ENCODE data around the gene C2.

The C2 gene

DNA sequence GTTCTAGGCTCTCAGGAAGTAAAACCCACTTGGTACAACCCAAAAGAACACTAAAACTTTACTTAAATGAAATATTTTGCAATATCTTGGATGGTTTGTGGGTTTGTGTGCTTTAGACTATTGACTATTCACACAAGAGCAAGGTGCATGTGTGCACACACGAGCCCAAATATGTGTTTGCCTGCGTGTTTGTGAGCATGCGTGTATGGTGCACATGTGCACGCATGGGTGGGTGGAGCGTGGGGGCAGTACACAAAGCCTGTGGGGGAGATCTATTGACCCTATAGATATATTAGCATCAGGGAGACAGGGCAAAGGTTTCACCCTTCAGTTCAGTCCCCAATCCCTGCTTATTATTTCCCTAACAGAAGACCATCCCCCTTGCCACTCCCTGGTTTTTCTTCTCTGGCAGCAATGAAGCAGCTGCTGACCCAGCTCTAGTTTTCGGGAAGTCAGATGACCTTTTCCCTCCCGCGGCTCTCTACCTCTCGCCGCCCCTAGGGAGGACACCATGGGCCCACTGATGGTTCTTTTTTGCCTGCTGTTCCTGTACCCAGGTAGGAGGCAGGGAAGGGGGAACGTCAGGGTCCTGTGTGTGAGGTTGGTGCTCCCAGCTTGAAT lies at the start of gene C2:
TSS of gene C2 (plus strand) at position 476 of the 621 bp plus-strand sequence. CDS start at position 512, 36 bp downstream.
- no peak for DNase-seq (ENCODE audit: low read depth, low spot score)
- H3K27ac ChIP-seq = no peak within 1 kb of the TSS

DNA sequence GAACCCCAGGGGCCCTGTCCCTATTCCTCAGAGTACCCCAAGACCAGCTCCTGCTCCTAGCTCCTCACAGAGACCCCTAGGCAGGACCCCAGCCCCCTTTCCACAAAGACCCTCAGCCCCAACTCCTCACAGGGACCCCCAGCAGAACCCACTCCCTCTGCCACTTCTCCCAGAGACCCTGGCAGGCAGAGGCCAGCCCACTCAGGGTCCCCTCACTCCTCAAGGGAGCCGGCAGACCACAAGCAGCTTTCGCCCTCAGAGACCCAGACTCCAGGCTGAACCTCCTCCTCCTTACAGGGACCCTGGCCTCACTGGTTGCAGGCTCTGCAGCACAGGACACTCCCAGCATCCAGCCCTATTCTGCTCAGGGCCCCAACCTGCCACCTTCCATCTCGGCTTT lies 49.3 kb upstream of the C2 start:
- H3K27ac ChIP-seq = peak overlapping the region; percentile 66
- no peak for DNase-seq (ENCODE audit: low read depth, low spot score)

DNA sequence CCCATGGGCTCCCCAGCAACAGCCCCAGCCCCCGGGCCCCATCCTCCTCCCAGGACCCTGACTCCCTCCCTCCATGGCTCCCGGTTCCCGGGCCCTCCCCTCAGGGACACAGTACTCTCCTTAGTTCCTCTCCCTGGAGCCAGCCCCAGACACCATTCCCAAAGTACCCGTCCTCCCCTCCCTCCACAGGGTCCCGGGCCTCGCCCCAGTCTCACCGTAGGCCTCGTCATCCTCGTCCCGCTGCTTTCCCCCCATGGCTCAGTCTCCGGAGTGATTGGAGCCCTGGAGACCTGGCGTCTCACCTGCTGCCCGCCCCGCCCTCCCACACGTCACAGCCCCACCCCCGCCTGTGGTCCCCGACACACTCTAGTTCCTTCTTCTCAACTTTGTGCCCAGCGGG lies 48.8 kb upstream of the C2 start, which contains the start of gene SLC44A4:
TSS of gene SLC44A4 (minus strand) at position 272 of the 400 bp plus-strand sequence. CDS start at position 255, 17 bp downstream.
- H3K27ac ChIP-seq = peak within 1 kb of the TSS; percentile 66
- no peak for DNase-seq (ENCODE audit: low read depth, low spot score)

DNA sequence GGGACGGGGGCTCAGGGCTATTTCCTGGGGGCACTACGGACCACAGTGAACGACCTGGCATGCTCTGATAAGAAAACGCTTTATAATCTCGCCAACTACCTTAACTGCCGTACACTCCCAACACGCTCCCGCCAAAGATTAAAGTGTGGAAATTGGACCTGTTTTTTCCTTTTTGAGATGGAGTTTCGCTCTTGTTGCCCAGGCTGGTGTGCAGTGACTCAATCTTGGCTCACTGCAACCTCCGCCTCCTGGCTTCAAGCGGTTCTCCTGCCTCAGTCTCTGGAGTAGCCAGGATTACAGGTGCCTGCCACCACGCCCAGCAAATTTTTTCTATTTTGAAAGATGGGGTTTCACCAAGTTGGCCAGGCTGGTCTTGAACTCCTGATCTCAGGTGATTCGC lies 48.4 kb upstream of the C2 start:
- peak overlapping the region; percentile 66 for H3K27ac ChIP-seq
- DNase-seq (ENCODE audit: low read depth, low spot score) = no peak

DNA sequence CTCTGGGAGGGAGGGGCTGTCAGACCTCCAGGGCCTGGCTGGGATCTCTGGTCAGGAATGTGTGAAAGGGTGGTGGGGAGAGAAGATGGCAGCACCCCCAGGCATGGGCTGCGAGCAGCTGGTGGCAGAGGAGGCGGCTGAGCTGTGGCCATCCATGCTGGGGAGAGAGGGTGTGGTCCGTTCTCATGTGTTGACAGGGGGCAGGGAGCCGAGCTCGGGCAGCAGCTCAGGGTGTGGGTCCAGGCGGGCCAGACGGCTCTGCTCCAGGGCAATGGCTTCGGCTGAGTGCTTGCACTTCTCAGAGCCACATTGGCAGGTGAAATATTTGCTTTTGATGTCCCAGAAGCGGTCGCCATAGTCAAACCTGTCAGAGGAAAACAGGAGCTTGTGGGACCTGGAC lies 47.6 kb upstream of the C2 start:
- no peak for DNase-seq (ENCODE audit: low read depth, low spot score)
- H3K27ac ChIP-seq = no peak overlapping the region

DNA sequence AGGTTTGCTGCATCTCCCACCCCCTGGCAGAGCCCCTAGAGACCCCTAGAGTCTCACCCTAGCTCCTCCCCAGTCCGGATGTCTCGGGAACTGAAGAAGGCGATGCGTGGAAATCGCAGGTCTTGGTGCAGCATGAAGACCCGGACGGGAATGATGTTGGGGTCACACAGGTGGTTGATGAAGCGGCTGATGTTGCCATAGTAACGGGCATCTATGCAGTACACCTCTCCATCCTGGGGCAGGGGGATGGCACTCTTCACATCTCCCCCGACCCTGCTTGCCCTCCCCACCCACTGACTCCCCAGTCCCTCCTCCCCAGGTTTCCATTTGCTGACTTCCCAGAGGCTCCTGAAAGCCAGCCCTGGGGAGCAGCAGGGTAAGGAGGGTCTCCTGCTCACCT lies 46.9 kb upstream of the C2 start:
- H3K27ac ChIP-seq = no peak overlapping the region
- DNase-seq (ENCODE audit: low read depth, low spot score) = no peak

DNA sequence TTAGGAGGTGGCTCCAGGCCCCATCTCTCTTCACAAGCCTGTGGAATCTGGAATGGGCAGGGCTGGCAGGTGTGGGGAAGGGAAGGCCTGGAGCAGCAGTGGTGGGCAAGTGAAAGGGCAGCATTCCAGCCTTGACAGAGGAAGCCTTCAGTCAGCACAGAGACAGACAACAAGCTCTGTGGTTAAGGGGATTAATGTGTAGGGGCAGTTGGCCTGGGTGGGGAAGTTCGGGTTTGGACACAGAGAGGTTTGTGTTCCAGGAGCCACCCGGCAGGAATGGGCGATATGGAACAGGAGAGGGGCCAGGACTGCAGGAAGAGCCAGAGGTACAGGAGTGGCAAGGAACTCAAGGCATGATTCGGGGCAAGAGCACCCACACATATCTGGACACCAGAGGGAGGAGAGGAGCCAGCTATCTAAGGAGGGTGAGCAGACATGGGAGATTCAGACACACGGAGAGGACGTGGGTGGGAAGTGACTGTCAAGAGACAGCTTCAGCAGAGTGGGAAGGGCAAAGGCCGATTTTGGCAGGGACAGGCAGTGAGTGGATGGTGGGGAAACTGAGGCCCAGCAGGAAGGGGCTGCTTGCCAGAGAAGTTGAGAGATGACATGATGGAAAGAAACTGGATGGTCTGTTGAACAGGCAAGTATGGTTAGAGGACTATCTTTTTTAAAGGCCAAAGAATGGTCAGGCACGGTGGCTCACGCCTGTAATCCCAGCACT lies 46.2 kb upstream of the C2 start:
- no peak overlapping the region for H3K27ac ChIP-seq
- no peak for DNase-seq (ENCODE audit: low read depth, low spot score)

DNA sequence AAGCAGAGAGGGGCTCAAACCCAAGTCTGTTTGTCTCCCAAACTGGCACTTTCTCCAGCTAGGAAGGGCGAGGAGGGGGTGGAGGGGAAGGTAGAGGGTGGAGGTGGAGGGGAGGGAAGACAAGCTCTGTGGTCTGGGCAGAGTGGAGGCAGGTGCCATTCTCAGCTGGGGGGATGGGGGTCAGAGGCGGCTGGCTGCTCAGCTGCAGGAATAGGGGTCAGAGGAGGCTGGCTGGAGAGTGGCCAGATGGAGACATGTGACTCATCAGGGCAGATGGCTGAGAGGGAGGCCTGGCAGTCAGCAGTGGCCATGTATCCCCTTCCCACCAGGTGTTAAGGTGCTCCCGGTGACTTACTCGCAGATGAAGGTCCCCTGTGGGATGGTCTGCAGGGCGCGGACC lies 45.2 kb upstream of the C2 start:
- H3K27ac ChIP-seq = no peak overlapping the region
- DNase-seq (ENCODE audit: low read depth, low spot score) = no peak

DNA sequence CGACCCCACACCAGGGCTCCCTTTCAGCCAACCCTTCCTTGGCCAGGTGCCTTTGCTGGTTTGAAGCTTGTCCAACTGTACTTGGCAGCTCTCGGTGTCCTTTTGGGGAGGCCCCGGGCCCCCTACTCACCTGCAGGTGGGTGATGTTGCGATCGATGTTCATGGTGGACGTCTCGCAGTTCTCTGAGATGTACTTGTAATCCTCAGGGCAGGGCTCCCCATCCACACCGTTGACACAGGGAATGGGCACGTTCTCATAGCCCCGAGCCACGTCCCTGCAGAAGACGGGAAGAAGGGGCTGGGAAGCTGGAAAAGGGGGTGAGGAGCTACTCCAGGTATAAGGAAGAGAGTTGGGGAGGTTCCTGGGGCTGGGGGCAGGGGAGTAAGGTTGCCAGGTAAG lies 43.8 kb upstream of the C2 start:
- DNase-seq (ENCODE audit: low read depth, low spot score) = no peak

DNA sequence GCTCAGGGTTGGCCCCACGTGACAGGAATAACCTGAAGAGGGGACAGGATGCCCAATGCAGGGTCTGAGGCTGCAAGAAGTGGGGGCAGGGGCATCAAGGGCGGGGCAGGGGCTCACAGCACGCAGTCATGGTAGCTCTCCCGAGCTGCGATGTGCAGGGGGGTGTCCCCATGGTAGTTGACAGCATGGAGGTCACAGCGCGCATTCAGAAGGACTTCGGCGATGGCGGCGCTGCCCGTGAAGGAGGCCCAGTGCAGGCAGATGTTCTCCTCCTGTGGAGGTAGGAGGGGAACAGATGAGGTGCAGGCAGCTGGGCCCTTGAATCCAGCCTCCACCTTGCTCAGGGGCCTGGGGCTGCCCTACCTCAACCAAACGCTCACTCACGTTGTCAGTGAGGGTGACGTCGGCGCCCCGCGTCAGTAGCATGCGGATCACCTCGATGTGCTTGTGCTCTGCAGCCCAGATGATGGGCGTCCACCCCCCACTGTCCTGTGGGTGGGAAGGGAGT lies 42.9 kb upstream of the C2 start:
- no peak overlapping the region for H3K27ac ChIP-seq
- DNase-seq (ENCODE audit: low read depth, low spot score) = no peak

More for the DNA sequence above, 43.8 kb upstream of the C2 start:
- no peak overlapping the region for H3K27ac ChIP-seq

DNA sequence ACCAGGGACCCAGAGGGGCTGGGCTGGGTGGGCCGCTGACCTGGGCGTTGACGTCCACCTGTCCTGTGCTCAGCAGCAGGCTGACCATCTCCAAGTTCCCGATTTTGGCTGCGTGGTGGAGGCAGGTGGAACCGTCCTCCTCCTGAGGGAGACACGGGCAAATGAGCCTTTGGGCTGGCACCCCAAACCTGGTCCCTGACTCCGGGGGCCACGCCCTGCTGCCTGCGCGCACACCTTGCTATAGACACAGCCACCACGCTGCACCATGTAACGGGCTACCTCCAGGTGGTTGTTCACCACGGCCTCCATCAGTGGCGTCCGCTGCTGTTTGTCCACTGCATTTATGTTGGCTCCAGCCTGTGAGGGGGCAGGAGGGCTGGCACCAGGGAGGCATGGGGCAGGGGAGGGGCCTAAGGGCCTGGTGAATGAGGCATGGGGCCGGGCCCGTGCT lies 41.0 kb upstream of the C2 start:
- no peak overlapping the region for H3K27ac ChIP-seq
- no peak for DNase-seq (ENCODE audit: low read depth, low spot score)

DNA sequence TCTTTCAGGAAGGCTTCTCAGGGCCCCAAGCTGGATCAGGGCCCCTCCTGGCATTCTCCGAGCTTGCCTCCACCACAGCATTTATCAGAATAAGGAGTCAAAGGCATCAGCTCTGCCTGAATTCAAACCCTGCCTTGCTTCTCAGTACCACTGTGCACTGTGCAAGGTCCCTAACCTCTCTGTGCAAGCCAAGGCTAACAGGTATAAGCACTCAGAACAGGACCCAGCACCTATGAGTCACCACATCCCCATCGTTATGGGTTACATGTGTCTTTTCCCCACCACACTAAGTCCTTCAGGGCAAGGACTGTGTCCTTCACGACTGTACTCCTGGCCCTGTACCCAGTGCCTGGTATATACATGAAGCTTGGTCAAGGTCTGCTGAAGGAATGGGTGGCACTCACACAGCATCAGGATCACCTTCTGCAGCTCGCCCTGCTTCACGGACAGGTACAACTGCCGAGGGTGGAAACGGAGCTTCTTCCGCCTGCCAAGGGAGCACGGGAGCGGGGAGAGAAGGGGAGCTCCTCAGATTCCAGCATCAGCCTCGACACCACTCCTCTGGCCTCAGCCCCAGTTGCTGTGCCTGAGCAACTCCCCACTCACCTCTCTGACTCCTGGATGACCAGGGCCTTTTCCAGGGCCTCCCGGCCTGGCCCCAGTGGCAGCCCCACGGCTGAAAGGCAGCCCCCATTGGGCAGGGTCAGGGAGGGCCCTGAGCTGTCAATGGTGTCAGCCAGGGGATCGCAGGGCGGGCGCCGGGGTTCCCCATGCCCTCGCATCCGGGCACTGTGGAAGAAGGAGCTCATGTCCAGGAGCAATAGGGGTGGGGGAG lies 40.1 kb upstream of the C2 start:
- no peak overlapping the region for H3K27ac ChIP-seq
- DNase-seq (ENCODE audit: low read depth, low spot score) = no peak

DNA sequence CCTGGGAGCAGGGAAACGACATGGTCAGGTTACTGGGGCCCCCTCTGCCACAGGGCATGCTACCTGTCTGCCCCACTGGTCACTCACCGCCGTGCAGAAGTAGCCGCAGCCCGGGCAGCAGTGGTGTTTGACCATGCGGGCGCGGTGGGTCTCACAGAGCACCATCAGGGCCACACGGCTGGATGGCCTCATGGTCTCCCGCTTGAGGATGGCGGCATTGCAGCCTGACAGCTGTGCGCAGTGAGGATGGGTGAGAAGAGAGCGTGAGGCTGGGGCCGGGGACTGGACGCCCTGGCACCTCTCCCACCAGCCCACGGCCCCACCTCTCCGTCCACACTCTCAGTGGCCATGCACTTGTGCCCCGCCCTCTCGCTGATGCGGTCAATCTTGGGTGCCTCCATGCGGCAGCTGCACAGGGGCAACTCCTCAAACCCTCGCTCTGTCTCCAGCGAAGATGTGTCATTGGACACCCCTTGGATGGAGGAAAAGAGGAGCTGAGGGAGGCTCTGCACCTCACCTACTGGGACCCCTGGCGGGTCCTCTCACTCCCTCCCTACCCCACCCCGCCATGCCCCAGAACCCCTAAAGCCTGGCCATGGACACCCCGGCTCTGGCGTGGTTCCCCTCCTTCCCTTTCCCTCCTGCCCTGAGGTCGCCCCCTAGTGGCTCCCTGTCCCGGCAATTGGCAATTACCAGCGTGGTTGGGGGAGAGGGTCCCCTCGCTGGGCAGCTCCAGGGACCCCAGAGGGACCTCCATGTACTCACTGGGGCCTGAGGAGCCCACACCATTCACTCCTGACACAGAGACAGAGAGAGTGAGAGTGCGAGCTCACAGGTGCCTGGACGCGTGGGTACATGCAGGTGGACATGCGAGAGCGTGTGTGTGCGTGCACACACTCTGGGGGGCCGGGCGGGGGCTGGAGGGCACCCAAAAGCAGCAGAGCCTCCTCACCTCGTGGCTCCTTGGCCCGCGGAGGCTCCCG lies 39.0 kb upstream of the C2 start:
- DNase-seq (ENCODE audit: low read depth, low spot score) = no peak
- H3K27ac ChIP-seq = no peak overlapping the region

DNA sequence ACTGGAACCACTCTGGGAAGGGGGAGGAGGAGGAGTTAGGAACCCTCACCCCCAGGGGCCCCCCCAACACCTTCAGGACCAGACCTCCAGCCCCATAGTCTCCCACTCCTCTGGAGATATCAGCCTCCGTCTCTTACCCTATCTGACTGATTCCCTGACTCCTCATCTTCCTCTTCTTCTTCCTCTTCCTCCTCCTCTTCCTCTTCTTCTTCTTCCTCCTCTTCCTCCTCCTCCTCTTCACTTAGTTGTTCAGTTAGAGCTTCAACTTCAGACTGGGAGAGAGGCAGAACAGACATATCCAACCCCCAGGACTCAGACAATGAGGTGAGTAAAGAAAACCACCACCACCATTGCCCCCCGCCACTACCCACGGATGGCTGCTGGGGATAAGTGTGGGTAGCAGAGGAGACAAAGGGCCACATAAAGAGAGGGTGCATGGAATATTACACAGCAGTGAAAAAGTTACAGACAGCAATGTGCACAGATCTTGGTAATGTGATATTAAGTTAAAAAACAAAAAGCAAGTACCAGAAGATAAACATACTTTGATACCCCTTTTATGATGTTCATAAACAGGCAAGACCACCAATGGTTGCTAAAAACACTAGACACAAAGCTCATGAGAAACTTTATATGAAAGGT lies 38.1 kb upstream of the C2 start:
- DNase-seq (ENCODE audit: low read depth, low spot score) = no peak
- H3K27ac ChIP-seq = no peak overlapping the region

DNA sequence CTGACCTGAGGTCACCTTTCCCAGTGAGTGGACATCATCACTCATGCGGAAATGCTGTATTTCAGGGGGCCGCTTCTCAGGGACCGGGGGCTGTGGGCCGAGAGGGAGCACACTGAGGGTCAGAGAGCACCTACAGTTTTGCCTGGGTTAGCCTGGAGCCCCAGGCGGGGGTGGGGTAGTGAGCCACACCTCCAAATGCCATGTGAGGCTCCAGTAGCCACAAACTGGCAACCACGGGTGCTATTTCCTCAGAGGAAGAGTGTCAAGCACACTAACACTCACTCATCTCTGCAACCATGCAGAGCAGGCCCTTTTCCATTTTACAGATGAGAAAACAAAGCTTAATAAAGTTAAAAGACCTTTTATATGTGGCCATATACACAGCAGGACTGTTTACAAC lies 34.7 kb upstream of the C2 start:
- H3K27ac ChIP-seq = no peak overlapping the region
- DNase-seq (ENCODE audit: low read depth, low spot score) = no peak

DNA sequence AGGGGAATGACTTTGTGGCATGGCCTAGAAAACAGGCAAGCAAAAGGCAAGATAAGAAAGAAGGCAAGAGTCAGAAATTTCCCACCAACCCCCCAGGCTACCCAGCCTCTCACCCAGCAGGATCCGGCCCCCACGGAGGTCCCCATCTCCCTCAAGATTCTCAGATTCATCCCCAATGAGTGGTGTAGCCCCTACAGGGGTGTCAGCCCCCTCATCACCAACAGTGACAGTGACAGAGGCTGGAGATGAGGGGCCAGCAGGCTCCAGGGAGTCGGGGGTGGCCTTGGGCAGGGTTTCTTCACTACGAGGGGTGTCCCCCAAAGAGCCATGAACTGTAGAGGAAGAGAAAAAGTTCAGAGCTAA lies 31.0 kb upstream of the C2 start:
- DNase-seq (ENCODE audit: low read depth, low spot score) = no peak
- H3K27ac ChIP-seq = no peak overlapping the region

DNA sequence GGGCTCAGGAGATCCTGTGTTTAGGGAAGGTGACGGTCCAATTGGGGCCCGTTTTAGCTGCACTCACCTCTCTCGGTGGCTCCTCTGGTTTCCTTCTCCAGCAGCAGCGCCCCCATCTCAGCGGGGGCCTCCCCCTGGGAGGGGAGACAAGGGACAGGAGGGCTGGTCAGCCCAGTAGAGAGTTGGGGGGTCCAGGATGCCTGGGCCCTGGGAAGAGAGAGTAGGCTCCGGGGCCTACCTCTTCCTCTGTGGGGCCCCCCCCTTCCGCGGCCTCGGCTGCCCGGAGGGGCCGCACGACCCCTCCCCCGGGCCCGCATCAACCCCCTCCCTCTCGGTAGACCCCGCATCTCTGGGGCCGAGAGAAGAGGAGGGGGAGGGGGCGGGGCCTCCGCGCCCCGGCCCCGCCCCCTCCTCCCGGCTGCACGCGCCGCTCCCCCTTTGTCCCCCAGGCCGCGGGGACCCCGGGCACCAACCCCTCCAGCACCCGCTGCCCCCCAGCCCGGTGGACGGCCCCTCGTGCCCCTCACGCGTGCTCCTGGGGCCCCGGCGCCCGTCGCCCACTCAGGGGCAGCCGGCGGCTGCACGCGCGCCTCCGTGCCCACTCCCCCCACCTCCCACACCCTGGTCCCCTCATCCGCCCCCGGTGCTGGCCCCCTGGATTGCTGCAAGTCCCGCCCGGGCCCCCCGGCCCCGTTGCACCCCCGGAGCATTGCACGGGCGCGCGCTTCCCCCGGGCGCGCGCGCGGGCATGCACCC lies 30.5 kb upstream of the C2 start:
- no peak for DNase-seq (ENCODE audit: low read depth, low spot score)
- peak overlapping the region; percentile 71 for H3K27ac ChIP-seq

DNA sequence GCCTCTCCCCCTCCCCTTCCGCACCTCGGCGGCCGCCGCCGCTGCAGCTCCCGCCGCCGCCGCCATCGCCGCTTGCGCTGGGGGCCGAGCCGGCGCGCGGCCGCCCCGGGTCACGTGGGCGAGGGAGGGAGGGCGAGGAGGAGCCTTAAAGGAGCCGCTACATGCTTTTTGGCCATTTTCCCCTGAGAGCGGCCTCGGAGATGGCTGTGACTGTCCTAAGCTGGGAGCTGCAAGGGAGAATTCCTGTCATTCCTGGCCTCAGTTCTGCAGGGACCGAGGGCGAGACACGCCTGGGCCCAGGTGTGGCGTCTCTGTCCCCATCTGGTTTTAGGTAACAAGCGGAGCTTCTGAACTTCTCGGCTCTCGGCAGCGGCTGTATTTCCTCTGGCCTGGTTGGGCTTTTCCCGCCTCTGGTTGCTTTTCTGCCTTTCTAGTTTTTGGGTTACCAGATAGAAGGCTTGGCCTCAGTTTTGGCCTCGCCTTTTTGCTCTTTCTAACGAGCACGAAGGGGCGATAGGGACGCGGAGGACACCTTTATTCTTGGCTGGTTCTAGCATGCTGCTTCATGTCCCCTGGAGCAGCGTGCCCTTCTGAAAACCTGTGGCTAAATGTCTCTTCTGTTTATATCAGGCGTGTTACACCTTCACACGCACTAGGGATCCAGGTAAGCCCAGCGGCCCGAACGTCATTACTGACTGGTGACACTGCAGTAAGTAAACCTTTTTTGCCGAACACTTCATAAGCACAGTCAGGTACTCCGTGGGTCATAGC lies 29.7 kb upstream of the C2 start, which contains the start of gene EHMT2:
TSS of gene EHMT2 (minus strand) at position 87 of the 771 bp plus-strand sequence. CDS start at position 66, 21 bp downstream.
- H3K27ac ChIP-seq = peak within 1 kb of the TSS; percentile 71
- DNase-seq (ENCODE audit: low read depth, low spot score) = no peak
